ENCODE measurements around the gene TSPY10.
"Not testable (repeated sequence)": the region's sequence is repeated elsewhere in the genome, so short reads cannot be mapped to it uniquely, and the experiment has no call there.

Gene TSPY10, protein sequence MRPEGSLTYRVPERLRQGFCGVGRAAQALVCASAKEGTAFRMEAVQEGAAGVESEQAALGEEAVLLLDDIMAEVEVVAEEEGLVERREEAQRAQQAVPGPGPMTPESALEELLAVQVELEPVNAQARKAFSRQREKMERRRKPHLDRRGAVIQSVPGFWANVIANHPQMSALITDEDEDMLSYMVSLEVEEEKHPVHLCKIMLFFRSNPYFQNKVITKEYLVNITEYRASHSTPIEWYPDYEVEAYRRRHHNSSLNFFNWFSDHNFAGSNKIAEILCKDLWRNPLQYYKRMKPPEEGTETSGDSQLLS

GRCh38 chrY:9527580-9527979 lies at the start of gene TSPY10:
Gene TSPY10, plus strand, starts transcription at chrY:9527880. Its CDS starts 46 bp downstream, at chrY:9527926.
- DNase-seq = not testable (repeated sequence)

DNA sequence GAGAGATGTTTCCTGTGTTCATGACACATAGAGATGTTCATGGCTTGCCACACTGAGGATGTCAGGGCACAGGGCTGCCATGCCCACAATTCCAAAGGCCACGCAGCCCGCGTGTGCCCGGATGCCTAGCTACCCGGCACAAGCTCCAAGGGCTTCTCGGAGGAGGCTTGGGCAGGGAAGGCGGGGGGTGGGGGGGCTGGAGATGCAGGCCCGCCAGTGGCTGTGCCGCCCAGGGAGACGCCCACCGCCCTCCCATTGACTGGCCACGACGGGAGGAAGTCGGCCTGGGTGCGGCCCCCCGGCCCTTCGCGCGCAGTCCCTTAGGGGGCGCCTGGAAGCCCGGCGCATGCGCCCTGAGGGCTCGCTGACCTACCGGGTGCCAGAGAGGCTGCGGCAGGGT lies 40.7 kb upstream of the TSPY10 start, which contains the start of gene TSPY9:
TSPY9 (plus strand) TSS at position 301 of the 400 bp plus-strand sequence; CDS start at position 347, 46 bp downstream.
- not testable (repeated sequence) for DNase-seq

DNA sequence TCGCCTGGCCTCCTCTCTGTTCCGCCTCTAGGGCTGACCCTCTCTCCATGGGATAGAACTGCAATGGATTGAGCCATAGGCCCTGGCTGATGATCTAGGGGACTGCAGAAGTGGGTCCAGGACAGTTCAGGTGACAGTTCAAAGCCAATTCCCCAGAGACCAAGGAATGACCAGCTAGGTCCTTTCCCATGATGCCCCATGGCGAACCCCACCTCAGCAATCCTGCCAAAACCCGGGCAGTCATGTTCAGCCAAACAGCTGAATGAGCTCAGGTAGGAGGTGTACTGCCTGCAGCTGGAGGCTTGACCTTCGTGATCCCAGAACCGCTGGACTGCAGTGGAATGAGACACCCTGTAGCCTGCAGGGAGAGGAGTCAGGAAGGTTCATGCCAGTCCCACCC lies 23.3 kb upstream of the TSPY10 start:
- DNase-seq = not testable (repeated sequence)

- DNase-seq = not testable (repeated sequence)
Observed at GRCh38 chrY:9516287-9516686, 11.4 kb upstream of the TSPY10 start.

Measured in SHP77 (cell line).